HG02571 (cell line): ENCODE measurements around the gene TAB2.
"Not testable (repeated sequence)": the region's sequence is repeated elsewhere in the genome, so short reads cannot be mapped to it uniquely, and the experiment has no call there.

ENCODE experiments used
- ATAC-seq: cut with Tn5 transposase; IDR thresholded peaks from one replicate; pipeline ENCODE4 v1.9.1; 2021; ENCODE audit warnings: mild to moderate bottlenecking, moderate library complexity; ENCODE audit not compliant: unreplicated experiment

The TAB2 gene

DNA sequence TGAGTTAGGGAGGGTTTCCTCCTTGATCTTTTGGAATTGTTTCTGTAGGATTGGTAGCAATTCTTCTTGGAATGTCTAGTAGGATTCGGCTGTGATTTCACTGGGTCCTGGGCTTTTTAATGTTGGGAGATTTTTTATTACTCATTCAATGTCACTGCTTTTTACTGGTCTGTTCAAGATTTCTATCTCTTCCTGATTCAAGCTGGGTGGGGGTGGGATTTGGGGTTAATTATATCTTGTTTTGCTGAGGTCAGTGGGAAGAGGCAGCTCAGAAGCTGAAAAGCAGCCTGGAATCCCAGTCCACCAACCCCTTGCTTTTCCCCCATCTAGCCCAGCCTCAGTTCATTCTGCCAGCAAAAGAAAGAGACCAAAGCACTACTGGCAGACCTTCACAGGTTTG is 122.1 kb downstream of the TAB2 start:
- ATAC-seq, result no peak

DNA sequence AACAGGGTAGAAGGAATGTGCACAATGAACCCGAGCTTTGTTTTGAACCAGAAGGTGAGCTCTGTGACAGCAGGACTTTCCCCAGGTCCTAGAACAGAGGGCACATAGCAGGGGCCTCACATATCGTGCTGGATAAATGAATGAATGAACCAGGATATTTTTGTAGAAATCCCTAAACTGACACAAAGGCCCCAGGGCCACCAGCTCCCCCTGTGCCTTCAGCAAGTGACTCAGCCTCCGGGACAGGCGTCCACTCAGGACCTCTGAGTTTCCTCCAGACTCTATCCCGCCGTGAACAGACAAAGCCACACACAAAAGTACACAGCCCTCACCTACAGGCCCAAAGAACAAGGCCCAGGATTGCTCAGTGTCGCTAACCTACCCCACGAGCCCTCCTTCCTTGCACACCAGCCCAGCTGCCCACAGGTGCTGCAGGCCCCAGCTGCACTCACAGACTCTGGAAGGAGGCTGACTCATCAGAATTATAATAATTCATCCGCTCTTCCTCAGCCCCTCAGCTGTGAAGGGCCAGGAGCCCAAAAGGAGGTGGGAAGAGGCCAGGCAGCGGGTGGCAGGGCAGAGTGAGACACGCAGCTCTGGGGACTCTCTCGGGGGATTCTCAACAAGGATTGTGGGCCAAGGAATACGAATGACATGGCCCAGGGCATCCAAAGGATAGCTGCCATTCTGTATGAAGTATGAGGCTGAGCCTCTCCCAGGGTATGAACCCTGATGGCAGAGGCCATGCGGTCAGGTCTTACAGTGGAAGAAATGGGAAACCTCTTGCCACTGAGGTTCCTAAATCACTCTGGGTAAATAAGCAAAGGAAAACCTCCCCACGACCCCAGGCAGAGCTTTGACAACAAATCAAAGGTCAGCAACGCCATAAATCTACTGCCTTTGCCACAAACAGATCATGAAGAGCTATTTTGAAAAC is 123.5 kb downstream of the TAB2 start:
- ATAC-seq, result no peak

DNA sequence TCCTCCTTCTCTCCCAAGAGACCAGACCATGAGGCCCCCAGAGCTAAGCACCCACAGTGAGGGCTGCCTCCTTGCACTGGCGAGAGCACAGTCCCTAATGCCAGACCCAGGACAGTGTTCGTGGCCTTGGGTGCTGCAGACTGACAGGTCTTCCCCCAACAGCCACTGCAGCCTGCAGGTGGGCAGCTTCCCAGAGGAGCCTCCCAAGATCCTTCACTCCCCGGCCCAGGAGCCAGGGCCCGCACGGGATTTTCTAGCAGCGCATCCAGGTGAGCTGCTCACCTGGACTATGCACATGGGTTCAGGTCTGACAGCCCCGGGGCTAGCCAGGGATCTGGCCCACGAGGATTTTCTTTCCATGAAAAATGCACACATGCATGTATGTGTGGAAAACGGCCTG is 124.2 kb downstream of the TAB2 start:
- ATAC-seq, result no peak

DNA sequence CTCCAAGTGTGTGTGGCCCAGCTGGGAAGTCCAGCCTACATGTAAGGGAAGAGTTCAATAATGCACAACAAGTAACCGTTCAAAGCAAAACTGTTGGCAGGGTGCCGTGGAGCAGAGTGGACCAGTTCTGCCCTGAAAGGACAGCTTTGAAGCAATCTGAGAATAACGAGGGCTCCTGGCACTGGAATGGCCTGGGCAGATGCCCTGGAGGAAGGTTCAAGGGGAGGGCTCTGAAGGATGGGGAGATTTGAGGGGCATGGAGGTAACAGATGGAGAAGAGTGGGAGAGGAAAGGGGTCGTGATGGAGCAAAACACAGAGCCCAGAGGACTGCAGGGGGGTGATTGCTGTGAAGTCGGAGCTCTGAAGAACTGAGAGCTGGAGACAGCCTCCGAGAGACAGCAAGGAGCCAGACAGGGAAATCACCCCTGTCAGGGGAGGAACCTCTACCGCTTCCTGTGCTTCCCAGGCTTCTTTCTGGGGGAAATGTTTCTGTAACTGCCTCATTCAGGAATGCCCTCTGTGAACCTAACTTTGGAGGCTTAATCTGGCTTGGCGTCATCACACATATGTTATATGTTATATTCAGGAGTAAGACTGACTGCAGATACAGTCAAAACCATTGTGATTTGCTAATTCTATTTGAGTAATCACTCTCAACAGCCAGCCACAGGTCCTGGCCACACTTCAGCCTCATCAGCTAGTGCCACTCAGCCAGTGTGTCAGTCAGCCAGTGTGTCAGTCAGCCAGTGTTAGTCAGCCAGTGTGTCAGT is 126.1 kb downstream of the TAB2 start:
- no peak for ATAC-seq

DNA sequence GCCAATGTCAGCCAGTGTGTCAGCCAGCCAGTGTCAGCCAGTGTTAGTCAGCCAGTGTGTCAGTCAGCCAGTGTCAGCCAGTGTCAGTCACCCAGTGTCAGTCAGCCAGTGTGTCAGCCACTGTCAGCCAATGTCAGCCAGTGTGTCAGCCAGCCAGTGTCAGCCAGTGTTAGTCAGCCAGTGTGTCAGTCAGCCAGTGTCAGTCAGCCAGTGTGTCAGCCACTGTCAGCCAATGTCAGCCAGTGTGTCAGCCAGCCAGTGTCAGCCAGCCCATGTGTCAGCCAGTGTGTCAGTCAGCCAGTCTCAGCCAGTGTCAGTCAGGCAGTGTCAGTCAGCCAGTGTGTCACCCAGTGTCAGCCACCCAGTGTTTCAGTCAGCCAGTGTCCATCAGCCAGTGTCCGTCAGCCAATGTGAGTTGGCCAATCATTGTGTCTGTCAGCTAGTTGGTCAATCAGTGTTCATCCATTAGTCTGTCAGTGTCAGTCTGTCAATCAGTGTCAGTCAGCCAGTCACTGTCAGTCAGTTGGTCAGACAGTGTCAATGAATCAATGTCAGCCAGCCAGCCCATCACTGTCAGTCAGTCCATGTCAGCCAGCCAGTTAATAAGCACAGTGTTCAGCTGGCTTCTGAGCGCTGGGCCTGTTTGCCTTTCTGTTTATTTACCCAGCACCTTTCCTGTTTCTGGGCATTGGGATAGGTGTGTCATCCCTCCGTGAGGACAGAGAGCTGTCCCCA is 127.0 kb downstream of the TAB2 start:
- not testable (repeated sequence) for ATAC-seq

DNA sequence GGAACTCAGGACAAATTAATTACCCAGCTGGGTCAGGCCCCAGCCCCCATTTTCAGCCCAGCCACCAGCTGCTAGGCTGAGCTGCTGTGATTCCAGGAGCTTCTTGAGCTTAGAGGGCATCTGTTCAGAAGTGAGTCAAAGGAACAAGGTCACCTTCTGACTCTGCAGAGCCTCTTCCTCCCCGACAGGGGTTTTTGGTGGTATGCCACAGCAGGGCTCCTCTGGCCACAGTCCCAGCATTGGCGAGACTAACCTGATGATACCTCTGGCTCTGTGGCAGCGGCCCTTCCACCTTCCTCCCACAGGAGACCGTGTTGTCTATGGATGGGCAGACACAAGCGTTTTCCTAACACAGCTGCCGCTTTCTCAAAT is 127.6 kb downstream of the TAB2 start:
- ATAC-seq, result no peak

DNA sequence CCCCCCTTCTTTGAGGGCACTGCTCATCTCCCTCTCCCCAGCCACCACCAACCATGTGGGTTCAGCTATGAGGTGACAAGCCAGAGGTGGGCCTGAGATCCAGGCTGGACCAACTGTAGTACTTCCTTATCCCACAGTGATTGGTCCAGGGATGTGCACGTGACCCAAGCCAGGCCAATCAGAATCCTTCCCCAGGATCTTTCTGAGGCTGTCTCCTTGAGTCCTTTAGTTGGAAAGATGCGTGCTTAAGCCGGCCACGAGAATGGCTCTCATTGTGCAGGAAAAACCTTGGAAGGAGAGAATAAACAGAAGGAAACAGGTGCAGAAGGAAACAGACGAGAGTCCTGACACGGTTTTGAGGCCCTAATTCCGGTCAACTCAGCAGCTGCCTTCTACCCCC is 128.1 kb downstream of the TAB2 start:
- no peak for ATAC-seq

DNA sequence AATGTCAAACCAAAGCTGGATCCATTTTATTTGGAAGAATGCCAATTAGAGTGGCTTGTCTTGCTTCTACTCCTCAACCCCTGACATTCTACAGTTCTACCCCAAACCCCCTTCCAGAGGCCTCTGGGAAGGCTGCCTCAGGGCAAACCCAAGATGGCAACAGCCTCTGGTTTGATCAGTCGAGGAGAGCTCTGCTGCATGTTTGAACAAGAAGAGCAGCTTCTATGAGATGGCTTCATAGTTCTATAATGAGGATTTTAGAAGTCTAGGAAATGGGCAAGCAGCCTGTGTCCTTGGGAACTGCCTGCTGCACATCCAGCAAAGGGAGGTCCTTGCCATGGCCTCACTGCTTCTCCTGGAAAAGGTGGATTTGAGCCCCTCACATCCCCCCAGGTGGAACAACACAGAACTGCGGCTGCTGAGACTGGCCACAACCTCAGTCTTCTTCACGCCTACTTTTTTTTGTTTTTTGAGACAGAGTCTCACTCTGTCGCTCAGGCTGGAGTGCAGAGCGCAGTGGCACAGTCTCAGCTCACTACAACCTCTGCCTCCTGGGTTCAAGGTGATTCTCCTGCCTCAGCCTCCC is 129.4 kb downstream of the TAB2 start:
- no peak for ATAC-seq

DNA sequence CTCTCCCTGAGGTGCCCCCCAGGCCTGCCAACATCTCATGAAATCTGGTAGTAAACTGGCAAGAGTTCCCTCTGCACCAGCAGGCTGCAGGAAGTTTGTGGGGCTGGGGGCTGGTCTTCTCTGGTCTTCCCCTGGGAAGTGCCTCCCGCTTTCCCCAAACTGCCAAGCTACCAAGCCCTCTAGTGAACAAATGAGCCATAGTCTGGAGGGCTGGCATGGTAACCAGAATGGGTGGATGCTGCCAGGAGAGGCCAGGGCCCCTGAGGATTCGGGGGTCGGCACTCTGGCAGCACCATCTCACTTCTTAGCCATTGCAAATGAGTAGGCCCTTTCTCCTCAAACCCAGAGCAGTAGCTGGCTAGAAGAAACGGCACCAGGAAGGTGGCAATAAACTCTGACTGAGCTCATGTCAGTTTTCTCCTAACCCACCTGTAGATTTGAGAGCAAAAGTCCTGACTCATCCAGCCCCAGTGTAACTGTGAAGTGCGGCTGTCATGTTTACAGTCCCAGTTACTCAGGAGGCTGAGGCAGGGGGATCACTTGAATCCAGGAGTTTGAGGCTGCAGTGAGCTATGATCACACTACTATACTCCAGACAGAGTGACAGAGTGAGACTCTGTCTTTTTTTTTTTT is 131.4 kb downstream of the TAB2 start:
- ATAC-seq, result no peak

DNA sequence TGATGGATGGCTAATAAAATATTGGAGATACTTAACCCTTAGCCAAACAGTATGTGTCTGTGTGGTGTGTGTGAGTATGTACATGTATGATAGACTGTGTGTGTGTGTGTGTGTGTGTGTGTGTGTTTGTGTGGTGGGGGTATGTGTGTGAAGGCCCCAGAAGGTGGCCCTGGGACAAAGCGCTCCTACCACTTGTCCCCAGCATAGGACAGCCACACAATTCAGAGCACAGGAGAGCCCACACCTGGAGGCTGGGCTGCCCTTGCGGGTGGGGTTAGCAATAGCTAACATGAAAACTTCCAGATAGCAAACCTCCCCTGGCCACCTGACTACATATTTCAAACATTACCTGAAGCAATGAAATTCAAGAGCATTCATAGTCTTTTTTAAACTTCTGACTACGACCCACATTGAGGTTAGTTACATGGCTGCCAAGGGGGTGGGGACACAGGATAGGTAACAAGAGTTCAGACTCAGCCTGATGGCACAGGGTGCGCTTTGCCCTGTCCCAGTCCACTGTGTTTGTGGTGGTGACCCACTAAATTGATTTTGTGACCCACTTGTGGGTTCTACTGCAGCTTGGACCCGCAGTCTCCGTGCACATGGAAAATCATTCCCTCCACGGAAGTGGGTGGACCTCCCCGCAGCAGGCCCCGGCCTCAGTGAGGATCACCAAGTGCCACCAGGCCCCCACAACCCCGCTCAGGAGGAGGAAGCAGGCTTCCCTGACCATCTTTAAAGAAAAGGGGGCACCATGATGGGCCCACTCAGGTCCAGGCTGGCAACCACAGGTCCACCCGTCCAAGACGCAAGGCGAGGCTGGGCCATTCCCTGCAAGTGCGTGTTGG is 132.5 kb downstream of the TAB2 start:
- no peak for ATAC-seq

DNA sequence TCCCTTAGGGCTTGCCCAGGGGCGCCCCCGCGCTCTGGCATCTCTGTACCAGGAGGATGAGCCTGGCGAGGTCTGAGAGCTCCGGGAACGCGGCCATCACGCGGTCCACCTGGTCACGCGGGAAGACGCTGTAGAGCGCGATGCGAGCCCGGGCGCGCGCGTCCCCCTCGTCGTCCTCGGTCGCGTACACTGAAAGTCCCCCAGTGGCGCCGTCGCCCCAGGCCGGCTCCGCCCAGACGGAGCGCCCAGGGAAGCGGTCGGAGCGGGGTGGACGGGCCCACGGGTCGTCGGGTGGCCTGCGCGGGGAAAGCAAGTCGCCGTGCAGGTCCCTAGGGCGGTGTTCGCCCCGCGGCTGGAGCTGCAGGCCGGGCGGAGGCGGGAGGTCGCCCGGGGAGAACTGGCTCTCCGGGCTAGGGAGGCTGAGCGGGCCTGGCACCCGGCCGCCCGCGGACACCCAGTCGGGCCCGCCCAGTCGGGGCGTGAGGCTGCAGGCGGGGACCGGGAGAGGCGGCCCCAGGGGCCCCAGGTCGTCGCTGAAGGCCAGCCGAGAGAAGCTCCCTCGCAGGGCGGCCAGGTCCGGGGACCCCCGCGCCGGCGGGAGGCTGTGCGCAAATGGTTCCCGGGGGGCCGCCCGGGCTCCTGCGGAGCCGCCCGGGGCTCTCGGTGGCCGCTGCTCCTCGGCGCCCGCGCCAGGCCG is 133.3 kb downstream of the TAB2 start:
- ATAC-seq, result no peak

DNA sequence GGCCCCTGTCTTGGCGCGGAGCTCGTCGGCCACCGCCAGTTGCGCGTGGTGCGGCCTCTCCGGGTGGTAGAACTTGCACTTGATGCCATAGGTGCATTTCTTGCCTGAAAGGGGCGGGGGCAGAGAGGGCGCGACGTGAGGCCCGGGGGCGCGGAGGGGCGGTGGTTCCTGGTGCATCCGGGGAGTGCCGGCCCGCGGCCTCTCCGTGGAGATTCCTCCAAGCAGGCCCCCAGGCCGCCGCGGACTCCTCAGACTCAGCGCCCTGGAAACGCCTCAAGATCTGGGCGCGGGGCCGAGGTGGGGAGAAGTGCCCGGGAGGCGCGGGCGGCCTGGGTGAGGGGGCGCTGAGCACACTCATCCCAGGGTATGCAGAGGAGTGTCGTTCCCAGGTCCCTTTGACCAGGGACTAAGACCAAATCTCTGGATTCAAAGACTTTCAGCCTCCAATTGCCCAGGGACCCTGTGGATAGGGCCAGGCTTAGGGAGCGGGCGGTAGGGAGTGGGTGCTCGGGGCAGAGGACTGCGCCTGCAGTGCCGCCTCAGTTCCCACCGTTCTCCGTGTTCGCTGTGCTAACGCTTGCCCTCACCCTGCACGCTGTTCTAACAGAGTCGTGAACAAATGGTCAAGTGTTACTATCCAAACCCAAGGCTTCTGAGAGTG is 134.0 kb downstream of the TAB2 start:
- ATAC-seq, result no peak

DNA sequence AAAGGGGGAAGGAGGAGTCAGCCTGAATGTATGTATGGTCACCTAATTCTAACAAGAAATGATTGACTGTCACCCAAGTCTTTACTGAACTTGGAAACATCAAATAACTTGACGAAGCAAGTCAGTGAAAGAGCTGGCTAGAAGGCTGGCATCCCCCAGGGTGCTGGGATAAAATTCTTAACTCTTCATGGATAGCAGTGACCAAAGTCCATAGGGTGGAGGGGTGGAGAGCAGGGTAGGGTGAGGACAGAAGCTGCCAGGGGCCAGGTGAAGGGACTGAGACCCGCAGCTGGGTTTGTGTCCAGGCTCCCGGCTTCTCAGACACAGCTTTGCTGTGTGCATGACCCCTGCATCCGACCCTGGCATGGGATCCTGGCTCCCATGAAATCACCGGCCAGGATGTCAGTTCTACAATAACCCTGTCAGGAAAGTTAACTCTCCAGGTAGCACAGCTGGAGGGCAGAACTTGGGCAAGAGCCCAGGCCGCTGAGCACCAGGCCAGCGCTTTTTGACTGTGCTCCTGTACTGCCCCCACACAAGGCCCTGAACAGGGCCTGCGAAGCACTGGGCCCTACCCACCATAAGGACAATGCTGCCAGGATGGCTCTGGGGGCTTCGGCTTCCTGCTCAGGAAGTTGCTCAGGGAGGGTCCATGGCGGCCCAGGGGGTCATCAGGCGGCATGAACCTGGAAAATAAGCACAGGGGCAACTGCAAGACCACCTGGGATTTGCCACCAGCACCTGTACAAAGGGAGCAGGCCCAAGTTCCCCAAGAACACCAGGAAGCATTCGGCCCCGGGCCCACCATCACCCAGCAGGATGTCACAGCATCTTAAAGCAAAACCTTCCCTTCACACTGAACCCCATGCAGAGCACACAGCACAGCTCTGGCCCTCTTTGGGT is 134.8 kb downstream of the TAB2 start:
- no peak for ATAC-seq

DNA sequence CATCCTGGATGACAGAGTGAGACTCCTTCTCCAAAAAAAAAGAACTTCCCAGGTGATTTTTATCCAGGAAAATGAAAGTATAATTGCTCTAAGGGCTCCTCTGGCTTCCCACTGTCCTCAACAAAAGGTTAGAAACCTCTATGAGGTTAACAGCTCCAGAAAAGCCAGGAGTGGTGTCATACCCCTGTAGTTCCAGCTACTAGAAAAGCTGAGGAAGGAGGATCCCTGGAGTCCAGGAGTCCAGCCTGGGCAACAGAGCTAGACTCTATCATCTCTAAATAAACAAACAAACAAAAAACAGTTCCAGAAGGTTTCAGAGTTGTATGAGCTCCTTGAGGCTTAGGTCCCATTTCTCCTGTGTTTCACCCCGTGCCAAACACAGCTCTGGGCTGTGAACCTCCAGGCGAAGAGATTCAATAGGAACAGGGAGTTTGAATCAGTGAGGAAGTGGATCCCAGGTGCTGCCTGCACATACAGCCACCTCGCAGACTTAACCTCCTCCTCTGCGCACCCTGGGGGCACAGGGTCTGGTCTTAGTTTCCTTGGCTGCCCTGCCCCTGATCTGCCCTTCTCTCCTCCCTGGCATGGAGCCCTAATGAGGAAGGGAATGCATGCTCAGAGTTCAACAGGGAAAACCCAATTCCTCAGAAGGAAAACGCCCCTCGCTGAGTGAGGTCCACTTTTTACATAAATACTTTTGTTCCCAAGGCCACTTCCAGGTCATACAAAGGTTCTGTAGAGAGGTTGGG is 136.3 kb downstream of the TAB2 start:
- ATAC-seq, result no peak

DNA sequence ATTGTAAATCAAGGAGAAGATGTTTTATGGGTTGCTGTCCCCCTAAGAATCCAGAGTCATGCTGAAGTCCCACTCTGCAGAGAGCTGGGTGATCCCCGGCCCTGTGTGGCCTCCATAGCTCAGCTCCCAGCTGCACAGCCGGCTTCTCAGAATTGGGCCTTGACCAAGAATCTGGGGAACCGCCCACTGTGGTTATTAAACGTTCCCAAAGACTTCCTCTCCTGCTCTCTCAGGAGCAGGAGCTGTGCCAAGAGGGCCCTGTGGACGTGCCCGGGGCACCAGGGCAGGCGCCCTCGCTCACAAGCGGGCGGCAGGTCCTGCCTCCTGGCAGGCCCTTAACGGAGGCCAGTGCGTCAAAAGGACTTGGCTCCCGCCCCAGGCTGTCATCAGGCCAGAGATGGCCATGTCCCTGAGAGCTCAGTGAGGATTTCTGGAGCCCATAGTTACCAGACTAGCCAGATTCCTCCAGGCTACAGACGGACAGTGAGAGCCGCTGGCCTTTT is 136.9 kb downstream of the TAB2 start:
- no peak for ATAC-seq

DNA sequence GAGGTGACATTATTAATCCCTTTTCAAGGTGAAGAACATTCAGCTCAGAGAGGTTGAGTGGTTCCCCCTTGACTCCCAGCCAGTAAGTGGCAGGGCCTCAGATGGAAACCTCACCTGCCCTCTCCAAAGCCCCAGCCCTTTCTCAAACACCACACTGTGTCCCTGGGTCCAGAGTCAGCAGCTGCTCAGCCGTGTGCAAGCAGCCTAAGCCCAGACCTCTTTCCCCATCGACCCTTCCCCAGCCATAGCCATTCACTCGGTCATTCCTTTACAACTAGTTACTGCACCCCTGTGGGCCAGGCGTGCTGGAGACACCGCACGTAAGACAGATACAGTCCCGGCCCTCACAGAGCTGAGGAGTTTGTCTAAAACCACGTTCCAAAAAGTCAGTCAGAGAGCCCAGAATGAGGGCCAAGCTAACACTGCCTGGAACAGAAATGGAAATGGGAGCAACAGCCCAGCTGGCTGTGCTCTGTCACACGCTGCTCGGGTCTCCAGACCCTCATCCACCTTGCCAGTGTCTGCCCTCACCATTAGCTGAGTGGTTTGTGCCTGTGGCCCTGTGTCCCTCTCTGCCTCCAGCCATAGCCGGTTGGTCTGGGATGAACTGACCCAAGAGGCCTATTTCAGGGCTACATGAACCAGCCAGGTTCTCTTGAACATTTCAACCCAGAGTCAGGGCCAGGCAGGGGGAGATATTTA is 137.7 kb downstream of the TAB2 start:
- no peak for ATAC-seq
